GM19238 (cell line): ENCODE measurements around the gene ZNF212.
A peak's percentile ranks its signal among the peaks of the same experiment; 100 is the strongest.

Source experiments
- DNase-seq: peaks from one replicate; pipeline ENCODE4 v3.0.0; 2011; ENCODE audit warnings: low spot score; ENCODE audit not compliant: insufficient read length

The ZNF212 gene

DNA sequence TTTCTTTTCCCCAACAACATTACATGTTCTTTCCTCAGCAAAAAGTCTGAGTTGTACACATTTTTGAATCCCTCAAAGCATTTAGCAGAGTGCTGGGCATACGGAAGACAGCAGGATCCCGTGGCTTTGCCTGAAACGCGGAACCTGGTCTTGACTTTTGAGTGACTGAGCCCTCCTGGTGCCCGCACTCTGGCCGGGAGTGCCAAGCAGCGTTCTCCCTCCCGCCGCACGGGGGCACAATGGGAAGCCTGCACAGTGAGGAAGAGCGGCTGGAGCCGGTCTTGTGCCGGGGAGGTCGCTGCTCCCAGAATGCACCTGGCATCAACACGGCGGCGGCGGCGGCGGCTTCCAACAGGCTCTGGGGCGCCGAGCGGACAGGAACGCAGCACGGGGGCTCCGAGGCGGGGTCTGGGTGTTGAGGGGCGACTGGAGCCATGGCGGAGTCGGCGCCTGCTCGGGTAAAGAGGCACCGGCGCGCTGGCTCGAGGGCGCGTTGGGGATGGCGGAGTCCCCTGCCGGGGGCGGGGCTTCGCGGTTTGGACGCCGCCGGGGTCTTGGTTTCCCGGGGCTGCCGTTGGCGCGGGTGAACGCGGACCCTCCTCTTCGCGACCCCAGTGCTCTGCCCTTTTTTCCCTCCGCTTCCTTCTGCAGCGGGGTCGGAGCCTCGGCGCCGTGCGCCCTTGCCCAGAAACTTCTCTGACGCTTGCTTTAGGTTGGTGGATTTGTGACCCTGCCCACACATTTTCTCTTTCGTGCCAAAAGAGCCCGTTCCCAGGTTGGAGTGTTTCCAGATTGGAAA is at the start of gene ZNF212:
Gene ZNF212 (plus strand): TSS at position 307 of the 799 bp plus-strand sequence. CDS start 128 bp downstream, at position 435.
- peak; percentile 96 for DNase-seq

DNA sequence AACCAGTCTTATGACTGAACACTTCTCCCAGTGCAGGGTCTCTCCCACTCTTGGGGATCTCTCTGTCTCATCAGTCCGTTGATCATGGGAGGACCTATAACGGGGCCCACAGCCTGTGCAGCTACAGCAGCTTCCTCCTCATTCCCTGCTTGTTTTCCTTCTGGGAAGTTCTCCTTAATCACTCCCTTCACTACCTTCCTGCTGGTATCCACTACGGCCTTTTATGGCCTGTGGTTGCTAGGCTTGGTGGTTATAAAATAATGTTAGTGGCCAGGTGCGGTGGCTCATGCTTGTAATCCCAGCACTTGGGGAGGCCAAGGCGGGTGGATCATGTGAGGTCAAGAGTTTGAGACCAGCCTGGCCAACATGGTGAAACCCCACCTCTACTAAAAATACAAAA is 47.6 kb upstream of the ZNF212 start:
- no peak for DNase-seq

DNA sequence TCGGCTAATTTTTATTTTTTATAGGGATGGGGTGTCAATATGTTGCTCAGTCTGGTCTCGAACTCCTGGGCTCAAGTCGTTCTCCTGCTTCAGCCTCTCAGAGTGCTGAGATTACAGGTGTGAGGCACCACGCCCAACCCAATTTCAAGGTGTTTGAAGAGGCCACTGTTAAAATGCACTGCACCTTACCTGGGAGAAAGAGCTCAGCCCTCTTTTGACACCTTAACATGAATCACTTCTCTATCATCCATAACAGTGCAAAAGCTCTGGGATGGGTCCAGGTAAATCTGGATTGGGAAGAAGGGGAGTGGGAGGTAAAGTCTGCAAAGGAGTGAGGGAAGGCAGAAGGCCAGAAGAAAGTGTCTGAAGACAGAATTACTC is 44.7 kb upstream of the ZNF212 start:
- DNase-seq: no peak

DNA sequence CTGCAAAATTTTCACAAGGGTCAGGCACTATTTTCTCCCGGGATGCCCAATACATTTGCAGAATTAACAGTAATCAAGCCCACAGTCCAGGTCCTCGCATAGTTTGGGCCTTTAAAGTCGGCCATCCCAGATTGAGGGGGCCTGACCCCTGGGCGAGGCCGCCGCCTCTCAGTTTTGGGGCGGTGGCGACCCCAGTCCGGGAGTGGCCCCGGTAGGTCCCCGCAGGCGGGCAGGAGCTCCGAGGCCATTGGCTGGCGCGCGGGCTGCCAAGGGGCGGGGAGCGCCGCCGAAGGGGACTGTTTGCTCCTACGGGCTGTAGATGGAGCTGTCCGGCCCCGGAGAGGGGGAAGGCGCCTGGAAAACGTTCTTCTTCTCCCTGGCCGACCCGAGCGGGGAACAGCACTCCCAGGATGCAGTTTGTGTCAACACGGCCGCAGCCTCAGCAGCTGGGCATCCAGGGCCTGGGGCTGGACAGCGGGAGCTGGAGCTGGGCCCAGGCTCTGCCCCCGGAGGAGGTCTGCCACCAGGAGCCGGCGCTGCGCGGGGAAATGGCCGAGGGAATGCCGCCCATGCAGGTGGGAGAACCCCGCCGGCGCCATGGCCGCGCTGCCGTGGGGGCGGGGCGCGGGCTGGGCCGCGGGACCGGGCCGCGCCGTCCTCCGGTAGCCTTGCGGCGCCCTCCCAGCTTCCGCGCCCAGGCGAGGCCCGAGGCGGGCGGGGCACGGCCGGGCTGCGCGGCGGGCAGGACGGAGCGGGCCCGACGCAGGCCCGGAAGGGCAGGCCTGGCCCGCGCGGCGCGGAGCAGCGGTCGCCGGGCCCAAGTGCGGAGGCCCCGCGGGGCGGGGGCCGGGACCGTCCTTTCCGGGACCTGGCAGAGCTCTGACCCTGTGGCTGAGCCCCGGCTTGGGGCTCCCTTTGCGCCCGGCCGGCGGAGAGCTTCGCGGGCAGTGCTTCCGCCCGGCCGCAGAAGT is 44.0 kb upstream of the ZNF212 start, which contains the start of gene ZNF282:
Gene ZNF282 (plus strand): TSS at position 367 of the 971 bp plus-strand sequence. CDS start 44 bp downstream, at position 411.
- peak; percentile 93 for DNase-seq

DNA sequence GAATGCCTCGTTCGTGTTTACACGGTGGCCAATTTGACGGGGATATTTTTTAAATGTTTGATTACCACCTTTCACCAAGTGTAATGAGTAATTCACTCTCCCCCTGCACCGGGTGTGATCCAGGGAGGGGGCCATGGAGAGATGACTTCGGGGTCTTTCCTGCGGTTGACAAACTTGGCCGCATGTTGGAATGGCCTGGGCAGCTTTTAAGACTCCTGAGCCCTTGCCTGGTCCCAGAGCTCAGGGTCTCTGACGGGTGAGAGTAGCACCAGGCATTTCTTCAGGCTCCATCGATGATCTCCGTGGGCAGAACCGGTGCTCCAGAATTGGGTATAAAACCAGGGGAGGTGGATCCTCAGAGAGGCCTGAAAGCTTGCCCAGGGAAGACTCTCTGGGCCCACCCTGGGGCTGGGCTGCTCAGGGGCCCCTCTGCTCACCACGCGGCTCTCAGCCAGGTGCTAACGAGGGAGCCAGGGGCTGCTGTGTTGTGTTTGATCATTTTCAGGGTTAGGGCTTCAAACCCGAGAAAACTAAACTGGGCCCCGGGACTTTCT is 43.2 kb upstream of the ZNF212 start:
- peak; percentile 16 for DNase-seq

DNA sequence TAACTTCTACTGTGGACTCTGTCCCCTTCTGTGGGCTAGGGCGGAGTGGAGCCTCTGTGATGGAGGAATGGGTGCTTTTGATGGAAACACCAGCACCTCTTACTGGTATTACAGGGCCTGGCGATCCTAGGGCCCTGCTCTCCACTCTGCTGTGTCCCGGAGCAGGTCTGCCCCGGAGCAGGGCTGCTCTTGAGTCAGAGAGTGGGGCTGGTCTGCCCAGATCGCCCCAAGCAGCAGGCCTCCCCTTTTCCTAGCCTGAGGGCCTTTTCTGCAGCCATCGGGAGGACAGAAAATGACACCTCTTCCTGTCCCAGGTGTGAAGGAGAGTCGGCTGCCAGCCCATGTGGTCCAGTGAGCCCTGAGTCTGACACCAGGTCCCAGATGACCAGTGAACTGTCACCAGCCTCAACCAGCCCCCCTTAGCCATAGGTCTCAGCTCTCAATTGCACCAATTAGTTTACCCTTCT is 42.7 kb upstream of the ZNF212 start:
- DNase-seq: peak; percentile 24

DNA sequence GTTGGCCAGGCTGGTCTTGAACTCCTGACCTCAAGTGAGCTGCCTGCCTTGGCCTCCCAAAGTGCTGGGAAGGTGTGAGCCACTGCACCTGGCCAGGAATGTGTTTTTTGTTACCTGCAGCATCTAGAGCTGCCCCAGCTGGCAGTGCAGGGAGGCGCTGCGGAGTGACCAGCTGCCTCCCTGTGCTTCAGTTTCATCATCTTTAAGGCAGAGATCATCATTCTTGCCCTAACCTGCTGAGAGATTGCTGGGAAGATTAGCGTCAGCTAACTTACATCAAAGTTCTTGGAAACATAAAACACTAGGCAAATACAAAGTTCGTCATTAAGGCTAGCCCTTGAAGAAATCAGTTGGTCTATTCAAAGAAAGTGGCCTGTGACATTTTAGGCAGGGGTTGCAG is 41.8 kb upstream of the ZNF212 start:
- no peak for DNase-seq

DNA sequence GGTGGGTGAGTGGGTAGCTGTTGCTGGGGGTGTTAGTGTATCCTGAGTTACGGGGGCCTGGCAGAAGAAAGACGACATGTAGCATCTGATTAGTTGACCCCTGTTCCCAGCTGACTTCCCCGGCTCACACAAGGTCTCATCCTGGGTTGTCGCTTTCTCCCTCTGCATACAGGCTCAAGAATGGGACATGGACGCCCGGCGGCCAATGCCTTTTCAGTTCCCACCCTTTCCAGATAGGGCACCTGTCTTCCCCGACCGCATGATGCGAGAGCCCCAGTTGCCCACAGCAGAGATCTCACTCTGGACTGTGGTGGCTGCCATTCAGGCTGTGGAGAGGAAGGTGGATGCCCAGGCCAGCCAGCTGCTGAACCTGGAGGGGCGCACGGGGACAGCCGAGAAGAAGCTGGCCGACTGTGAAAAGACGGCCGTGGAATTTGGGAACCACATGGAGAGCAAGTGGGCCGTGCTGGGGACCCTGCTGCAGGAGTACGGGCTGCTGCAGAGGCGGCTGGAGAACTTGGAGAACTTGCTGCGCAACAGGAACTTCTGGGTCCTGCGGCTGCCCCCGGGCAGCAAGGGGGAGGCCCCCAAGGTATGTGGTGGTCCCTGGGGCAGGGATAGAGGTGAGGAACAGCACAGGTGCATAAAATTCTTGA is 41.2 kb upstream of the ZNF212 start:
- DNase-seq: no peak

DNA sequence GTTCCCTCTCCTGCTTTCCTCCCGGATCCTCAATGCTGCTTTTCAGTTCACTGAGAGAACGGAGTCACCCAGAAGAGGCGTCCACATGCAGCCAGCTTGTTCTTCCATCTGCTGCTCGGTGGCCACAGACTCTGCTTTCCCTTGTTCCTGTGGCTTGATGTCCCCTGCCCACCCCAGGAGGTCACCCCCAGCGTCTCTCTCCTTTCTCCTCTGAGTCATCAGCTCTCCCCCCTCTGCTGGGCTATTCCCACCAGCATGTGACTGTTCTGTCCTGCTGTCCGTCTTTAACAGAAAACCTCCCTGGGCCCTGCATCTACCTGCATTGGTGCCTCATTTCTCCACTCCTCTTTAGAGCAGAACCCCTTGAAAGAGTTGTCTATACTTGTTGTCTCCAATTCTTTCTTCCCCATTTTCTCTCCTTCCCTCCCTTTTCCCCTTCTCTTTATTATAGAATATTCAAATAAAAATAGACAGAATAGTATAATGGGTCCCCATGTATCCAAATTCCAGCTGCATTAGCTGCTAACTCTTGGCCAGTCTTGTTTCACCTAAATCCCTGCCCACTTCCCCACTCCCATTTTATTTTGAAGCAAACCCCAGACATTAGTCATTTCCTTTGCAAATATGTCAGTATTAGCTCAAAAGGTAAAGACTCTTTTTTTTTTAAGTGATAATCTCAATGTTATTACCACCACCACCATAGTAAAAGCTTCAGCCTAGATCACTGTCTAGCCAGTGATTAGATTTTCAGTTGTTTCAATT is 40.0 kb upstream of the ZNF212 start:
- DNase-seq: no peak

DNA sequence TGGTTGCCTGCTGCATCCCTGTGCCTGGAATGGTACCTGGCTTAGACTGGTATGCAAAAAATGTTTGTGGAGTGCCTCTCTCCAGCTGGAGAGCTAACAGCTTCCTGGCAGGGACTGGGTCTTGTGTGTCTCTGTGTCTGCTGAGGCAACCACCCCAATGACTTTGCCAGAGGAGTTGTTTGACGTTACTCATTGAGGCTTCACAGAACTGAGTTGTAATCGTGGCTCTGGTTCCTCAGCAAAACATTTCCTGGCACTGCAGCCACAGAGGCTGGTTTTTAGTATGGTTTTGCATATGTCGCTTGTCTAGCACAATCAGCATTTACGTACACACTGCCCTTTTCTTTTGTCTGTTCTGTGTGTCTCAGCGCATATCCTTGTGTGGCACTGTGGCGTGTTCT is 36.6 kb upstream of the ZNF212 start:
- no peak for DNase-seq

DNA sequence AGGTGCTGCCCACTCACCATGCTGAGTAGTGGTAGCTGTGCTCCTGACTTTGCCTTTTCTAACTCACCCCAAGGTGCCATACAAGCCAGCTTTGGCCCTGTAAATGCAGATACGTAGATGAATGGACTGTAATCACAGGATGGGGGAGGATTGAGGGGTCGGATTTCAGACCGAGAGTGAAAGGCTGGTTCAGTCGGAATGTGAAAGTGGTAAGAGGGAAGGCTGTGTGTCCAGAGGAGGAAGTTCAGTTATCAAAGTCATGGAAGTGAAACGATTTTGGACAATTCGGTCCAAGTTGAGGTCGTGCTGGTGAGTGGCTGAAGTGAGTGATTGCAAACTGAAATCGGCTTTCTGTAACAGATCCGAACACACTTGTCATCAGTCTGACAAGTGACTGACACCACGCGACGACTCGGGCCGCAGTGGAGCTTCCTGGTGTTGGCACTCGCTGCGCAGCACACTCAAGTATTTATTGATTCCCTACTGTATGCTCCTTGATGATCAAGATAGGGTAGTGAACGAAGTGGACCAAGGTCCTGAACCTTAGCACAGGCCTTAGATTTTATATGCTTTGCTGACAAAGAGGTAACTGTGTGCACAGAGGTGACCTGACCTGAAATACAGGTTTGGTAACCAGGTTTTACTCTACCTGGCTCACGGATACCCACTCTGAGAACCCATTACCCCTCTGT is 33.6 kb upstream of the ZNF212 start:
- DNase-seq: no peak

DNA sequence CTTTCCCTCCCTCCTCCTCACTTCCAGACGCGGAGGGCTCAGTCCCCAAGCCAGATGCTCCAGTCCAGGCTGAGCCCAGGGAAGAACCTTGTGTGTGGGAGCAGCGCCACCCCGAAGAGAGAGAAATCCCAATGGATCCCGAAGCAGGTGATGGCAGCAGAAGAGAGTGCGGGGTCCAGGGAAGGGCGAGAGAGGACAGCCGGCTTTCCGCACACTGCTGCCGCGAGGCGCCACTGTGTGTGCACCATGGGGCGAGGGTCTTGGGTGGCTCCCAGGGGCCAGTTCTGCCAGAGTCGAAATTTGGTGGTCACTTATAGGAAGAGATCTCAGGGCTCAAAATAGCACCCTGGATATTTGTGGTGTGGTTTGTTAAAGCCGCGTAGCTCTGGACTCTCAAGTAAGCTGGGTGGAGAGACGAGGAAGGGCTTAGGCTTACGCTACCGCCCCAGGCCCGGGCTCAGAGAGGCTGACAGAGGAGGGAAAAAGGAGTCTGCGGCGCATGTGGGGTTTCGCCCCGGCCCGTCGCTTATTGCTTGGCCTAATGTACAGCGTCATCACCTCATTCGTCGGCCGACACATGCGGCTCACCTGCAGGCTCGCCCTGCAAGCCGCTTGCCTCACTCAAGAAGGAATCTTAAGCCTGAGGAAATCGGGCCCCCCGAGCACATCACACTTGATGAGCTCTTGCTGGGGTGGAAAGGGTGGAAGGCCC is 32.0 kb upstream of the ZNF212 start:
- no peak for DNase-seq

DNA sequence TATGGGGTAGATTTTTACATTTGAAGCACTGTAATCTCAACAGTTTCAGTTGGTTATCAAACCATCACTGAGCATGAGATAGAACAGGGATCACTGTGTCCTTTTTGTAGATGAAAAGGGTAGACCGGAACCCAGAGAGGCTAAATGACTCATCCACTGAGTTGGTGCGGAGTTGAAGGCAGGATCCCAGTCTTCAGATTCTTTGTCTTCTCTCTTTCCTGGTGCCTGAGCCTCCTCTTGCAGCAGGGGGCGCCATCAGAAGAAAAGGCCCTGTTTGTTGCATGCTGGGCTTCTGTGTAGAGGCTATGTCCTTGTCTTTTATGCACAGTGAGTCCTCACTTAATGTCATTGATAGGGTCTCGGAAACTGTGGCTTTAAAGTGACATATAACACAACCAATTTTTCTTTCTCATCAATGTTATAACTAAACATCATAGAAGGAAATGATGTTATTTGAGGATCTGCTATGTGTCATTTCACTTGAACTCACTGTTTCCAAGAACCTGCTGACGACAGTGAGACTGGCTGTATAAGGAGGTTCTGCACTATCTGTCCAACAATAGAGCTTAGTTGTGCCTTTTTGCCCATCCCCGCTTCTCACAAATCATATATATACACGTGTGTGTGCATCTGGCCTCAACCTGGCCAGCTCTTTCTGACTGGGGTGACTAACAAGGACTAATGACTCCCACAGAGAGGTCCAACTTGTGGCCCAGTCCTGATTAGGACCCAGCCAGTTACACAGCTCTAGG is 29.8 kb upstream of the ZNF212 start:
- DNase-seq: peak; percentile 33

DNA sequence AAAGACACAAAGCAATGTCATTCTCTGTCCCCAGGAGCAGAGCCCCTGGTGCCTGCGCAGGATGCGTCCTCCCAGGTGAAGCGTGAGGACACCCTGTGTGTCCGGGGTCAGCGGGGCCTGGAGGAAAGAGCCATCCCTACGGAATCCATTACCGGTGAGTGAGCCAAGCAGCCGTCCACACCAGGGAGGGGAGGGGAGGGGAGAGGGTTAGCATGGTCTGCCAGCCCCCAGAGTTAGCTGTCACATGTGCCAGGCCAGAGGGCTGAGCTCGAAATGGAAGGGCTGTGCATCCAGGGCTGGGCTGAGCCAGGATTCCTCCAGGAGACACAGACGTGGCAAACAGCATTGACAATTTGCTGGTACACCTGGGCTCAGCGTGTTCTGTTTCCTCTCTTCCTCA is 28.9 kb upstream of the ZNF212 start:
- DNase-seq: no peak

DNA sequence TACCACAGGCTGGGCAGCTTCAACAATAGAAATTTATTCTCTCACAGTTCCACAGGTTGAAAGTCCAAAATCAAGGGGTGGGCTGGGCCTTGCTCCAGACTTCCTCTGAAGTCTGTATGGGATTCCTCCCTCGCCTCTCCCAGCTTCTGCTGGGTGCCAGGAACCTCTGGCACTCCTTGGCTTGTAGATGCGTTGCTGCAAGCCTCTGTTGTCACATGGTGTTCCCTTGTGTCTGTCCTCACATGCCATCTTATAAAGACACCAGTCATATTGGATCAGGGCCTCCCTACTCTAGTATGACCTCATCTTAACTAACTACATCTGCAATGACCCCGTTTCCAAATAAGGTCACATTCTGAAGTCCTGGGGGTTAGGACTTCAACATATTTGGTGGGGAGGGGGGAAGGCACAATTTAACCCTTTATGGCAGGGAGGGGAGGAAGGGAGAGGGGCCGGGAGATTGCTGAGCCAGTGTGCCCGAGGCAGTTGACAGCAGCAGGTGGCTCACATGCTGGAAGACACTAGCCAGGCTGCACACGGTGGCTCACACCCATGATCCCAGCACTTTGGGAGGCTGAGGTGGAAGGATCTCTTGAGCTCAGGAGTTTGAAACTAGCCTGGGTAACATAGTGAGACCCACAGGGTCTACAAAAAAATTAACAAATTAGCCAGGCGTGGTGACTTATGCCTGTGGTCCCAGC is 25.3 kb upstream of the ZNF212 start:
- DNase-seq: no peak

DNA sequence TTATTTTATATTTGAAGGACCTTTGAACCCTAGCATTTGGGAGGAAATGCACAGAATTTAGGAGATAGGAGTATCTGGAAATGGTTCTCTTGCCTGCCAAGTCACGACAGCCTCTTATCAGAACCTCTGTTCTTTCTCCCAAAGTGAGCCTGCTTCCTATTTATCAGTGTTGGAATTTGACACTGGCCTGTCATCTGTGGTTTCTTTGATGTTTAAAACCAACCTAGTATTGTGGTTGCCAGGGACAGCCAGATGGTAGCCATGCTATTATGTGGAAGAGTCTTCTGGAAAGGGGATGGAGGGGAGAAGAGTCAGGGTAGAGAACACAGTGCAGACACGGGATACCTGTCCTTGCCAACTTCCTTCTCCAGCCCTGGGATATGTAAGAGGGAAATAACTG is 23.0 kb upstream of the ZNF212 start:
- no peak for DNase-seq

DNA sequence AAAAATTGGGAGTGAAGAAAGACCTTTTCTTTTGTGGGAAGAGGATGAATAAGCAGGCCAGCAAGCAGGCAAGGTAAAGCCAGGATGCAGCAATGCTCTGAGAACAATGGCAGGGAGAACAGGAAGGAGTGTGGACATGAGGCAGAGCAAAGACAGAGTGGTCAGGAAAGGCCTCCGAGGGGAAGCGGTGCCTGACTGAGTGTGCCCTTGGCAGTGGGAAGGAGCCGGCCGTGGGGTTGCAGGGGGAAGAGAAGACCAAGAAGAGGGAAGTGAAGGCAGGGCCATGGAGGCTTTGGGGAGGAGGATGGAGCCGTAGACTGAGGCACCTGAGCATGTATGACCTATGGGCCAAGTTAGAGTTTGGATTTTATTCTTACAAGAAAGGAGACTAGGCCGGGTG is 21.9 kb upstream of the ZNF212 start:
- DNase-seq: no peak
